HG02884 (cell line): ENCODE results near the gene CASP9.

Source experiments
- ATAC-seq: cut with Tn5 transposase; IDR thresholded peaks from one replicate; pipeline ENCODE4 v1.9.1; 2021; ENCODE audit warnings: mild to moderate bottlenecking, moderate library complexity; ENCODE audit not compliant: unreplicated experiment

Gene CASP9

DNA sequence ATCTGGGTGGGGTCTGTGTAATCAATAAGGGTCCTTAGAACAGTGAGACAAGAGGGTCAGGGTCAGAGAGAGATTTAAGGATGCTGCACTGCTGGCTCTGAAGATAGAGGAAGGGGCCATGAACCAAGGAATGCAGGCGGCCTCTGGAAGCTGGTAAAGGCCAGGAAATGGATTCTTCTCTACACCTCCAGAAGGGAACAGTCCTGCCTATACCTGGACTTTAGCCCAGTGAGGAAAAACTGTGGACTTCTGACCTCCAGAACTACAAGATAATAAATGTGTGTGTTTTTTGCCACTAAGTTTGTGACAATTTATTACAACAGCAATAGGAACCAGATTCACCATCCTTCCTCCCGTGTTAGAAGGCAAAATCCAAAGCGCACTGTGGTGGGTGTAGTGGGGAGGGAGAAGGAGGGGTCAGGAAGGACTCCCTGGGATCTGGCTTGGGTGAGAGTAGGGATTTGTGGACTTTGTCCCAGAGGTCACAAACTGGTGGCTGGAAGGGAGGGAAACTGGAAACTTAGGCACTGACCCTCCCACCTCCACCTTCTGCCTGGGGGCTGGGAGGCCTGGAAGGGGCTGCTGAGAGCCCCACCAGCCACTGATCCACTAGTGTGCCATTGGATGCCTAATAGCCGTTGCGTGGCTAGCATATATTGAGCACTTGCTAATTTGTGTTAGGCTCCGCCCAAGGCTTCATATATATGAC, 72.8 kb downstream of the CASP9 start:
- no peak for ATAC-seq

DNA sequence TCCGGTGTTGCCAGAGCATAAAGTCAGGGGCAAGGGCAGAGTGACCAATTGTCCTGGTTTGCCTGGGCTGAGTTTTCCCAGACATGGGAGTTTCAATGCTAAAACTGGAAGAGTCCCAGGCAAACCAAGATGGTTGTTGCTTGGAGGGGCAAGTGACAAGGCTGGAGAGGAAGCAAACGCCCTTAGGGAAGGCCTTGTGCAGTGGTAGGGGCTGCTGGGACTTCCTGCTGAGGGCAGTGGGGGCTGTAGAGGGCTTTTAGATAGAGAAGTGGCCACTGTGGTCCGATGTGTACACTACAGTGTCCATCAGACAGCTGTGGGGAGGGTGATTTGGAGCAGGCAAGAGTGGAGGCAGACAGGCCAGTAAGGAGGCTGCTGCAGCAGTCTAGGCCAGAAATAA, 74.4 kb downstream of the CASP9 start:
- ATAC-seq: no peak

DNA sequence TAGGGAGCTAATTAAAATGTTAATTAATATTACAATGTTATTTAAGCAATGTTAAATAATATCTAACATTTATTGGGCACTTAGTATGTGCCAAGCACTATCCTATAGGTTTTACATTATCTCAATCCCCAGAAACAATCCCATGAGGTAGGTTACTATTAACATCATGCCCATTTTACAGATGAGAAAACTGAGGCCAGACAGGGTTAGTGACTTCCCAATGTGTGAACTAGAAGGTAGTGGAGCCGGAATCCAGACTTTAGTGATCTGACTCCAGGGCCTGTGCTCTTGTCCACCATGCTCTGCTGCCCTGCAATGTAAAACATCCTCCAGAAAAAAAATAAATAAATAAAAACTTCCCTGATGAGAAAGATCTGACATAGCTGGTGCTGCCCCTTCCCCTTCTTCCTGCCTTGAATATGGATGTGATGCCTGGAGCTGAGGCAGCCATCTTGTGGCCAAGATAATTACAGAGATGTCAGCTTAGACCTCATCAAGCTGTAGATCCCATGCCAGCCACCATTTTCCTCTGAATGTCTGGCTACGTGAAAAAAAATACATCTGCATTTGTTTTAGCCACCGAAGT, 75.0 kb downstream of the CASP9 start:
- ATAC-seq: no peak

DNA sequence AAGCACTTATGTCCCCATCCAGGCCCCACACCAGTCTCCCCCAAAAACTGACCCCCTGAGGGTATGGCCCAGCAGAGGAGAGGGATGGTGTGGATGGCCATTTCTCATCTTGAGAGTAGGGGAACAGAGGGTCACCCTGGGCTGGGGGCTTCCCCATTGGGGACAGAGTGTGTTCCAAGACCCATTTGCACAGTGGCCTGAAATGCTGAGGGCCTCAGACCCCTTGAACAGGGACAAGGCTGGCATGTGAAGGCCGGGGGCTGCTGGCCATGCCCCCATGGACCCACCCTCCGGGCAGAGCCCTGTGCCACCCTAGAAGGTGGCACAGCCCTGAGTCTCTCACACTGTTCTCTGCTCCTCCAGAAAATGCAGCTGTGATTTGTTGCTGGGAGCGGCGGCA, 77.8 kb downstream of the CASP9 start:
- no peak for ATAC-seq

DNA sequence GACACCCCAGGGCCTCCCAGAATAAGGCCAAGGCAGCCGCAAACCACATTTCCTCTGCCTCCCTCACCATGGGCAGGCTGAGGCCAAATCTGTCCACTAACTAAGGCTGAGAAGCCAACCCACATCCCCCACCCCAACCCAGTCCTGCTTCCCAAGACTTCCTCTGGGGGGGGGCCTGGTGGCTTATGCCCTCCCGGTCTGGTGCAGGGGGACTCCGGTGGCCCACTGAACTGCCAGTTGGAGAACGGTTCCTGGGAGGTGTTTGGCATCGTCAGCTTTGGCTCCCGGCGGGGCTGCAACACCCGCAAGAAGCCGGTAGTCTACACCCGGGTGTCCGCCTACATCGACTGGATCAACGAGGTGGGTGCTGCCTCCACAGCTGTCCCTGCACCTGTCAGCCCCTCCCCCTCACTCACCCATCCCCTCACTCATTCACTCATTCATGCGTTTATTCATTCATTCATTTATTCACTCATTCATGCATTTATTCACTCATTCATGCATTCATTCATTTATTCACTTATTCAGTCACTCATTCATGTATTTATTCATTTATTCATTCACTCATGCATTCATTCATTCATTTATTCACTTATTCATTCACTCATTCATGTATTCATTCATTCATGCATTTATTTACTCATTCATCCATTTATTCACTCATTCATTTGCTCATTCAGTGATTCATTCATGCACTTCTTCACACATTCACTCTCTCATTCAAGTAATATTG, 78.5 kb downstream of the CASP9 start:
- ATAC-seq: no peak

DNA sequence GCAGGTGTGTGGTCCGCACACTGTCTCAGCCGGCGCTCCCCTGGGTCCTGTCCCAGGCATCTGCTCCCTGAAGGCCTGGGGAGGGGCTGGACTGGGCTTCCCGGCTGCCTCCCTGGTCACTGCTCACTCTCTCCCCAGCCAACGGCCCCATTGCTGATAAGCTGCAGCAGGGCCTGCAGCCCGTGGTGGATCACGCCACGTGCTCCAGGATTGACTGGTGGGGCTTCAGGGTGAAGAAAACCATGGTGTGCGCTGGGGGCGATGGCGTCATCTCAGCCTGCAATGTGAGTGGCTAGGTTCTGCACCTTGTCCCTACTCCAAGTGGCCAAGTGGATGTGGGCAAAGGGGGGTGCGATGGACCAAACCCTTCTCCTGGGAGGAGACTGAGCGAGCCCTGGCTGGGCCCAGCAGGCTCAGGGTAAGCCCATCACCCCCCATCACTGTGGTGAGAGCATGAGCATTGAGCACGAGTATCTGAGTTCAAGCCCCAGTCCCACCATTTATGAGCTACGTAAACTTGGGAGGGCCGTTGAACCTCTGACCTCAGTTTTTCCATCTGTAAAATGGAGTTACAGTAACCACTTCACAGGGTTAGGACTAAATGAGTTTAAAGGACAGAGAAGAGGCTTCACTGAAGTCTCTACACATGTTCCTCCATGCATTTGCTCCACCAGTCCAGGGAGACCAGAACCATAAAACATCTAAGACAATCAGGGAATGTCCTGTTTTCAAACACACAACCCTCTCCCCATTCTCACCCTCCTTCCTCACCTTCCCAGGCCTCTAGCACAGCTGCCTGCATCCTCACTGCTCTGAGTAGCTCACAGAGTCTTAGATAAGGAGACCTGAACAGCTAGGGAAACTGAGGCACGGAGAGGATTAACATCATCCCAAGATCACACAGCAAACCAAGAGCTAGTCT, 79.3 kb downstream of the CASP9 start:
- ATAC-seq: no peak

DNA sequence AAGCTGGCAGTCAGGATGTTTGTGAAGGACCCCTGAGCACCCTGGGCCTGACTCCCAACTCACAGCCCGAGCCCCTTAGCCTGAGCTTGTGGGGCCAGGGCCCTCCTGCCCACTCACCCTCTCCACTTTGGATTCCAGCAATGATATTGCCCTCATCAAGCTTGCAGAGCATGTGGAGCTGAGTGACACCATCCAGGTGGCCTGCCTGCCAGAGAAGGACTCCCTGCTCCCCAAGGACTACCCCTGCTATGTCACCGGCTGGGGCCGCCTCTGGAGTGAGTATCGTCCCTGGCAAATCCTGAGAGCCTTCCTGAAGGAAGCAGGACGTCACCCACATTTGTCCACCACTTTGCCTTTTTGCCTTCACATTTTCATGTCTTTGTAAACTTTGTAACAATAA, 80.7 kb downstream of the CASP9 start:
- ATAC-seq: no peak

DNA sequence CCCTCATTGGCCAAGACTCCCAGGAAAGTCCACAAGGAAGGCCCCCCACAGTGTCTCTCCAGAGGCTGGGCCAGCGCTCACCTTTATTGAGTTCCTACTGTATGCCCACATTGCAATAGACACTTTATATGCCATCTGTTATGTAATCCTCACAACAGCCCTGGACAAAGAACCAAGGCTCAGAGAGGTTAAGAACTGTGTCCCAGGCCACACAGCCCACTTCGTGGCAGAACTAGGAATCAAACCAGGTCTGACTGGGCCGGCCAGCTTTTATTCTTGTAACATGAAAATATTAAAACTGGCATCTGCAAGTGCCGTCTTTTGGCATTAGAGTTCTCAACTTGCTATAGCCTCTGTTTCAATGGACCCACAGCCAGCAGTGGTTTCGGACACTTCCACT, 81.3 kb downstream of the CASP9 start:
- no peak for ATAC-seq

DNA sequence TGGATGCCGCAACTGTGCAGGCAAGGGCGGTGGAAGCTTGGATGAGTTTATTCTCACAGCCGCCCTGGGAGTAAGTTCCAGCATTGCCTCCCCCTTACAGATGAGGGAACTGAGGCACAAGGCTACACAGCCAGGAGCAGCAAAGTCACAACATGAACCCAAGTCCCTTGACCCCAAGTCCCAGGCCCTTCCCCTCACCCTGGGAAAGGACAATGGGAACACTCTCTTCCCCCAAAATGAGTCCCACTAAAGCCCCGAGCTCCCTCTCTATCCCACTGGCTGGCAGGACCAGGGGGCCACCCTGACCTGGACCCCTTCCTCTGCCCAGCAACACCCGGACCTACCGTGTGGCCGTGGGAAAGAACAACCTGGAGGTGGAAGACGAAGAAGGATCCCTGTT, 81.9 kb downstream of the CASP9 start:
- no peak for ATAC-seq
